ENCODE measurements around the gene CSRP3. TPM values are rescaled to one million over a fixed set of nuclear protein-coding genes. Genes with fewer than 3 reads are reported as not detected.

The CSRP3 gene
- total RNA-seq, 3 donors from 2014 or later = not detected

GRCh38 chr11:19187833-19188258, 13.9 kb downstream of the CSRP3 start:
- Histone ChIP-seq H3K4me1 (no peaks in the 10 kb centered on the region), H3K27me3 (no peaks in the 10 kb centered on the region), H3K9me3 (no peaks in the 10 kb centered on the region), H3K27ac (no peak overlapping the region), H3K36me3 (no peaks in the 10 kb centered on the region), H3K4me3 (no peak overlapping the region)
- no peak for DNase-seq (ENCODE audit: low spot score in 2 of 2)
- intact Hi-C loops (cut with DNase I; ENCODE audit: low total_unique reads) = no loop called here
- no peak for TF ChIP-seq CTCF (IDR thresholded peaks at IDR 0.05)
- no peak for TF ChIP-seq POLR2A (IDR thresholded peaks at IDR 0.05)
- no peak for TF ChIP-seq POLR2AphosphoS5 (IDR thresholded peaks at IDR 0.05)

DNA sequence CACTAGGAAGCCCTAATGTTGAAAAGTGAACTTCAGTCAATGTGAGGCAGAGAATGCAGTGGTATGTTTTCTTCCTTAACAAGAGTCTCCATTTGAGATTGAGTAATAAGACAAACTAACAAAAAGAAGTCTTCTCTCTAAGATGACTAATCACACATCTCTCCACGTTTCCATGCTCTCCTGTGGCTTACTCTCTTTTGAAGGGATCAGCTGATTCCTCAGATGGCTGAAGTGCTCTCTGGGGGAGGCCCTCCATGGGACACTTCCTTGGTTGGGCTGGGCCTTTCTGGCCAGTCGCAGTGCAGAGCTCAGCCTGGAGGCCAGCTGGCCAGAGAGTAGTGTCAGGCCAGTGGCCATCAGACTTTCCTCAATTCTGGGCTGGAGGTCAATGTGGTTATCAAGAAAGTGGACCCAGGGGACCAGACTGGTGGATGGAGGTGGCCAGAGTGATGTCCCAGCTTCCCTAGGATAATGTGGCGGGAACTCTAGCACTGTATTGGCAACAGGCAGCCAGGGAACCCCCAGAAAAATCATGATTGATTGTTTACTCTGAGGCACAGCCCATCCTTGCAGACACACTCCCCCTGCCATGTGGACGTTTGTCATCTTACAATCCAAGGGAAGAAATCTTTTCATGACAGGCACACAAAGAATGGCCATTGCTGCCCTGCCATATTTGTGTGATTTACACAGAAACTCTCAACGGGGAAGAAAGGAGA, 14.5 kb downstream of the CSRP3 start:
- H3K27ac ChIP-seq = no peak overlapping the region
- H3K9me3 ChIP-seq = no peaks in the 10 kb centered on the region
- TF ChIP-seq CTCF (IDR thresholded peaks at IDR 0.05) = no peak
- no peak for TF ChIP-seq POLR2A (IDR thresholded peaks at IDR 0.05)
- no peak for TF ChIP-seq POLR2AphosphoS5 (IDR thresholded peaks at IDR 0.05)
- intact Hi-C loops (cut with DNase I; ENCODE audit: low total_unique reads) = no loop called here
- no peaks in the 10 kb centered on the region for H3K4me1 ChIP-seq
- no peaks in the 10 kb centered on the region for H3K36me3 ChIP-seq
- no peak for DNase-seq (ENCODE audit: low spot score in 2 of 2)
- H3K4me3 ChIP-seq = no peak overlapping the region
- H3K27me3 ChIP-seq = no peaks in the 10 kb centered on the region

GRCh38 chr11:19185516-19186052, 16.2 kb downstream of the CSRP3 start:
- Histone ChIP-seq H3K4me3 (no peak overlapping the region), H3K36me3 (no peaks in the 10 kb centered on the region), H3K4me1 (no peaks in the 10 kb centered on the region), H3K27ac (no peak overlapping the region), H3K9me3 (no peaks in the 10 kb centered on the region), H3K27me3 (no peaks in the 10 kb centered on the region)
- DNase-seq (ENCODE audit: low spot score in 2 of 2) = no peak
- intact Hi-C loops (cut with DNase I; ENCODE audit: low total_unique reads) = no loop called here
- TF ChIP-seq POLR2AphosphoS5 (IDR thresholded peaks at IDR 0.05) = no peak
- no peak for TF ChIP-seq CTCF (IDR thresholded peaks at IDR 0.05)
- no peak for TF ChIP-seq POLR2A (IDR thresholded peaks at IDR 0.05)

DNA sequence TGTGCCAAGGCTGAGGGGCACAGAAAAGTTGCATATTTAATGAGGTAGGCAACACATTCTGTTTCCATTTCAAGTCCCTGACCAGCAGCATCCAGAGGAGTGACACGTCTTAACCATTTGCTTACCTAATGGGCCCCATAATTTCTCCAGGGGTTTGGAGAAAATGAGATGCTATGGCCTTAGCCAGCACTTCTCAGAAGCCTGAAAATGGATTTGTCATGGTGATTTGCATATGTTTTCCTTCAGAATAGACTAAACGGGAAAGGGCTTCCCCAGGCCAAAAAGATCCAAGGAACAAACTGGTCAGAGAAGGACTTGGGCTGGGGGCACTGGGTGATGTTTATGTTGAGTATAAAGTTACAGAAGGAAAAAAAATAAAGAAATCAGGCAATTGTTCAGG, 16.7 kb downstream of the CSRP3 start:
- intact Hi-C loops (cut with DNase I; ENCODE audit: low total_unique reads) = no loop called here
- no peaks in the 10 kb centered on the region for H3K36me3 ChIP-seq
- no peak for TF ChIP-seq CTCF (IDR thresholded peaks at IDR 0.05)
- TF ChIP-seq POLR2A (IDR thresholded peaks at IDR 0.05) = no peak
- no peaks in the 10 kb centered on the region for H3K4me1 ChIP-seq
- no peaks in the 10 kb centered on the region for H3K9me3 ChIP-seq
- no peak for DNase-seq (ENCODE audit: low spot score in 2 of 2)
- no peak overlapping the region for H3K27ac ChIP-seq
- H3K27me3 ChIP-seq = no peaks in the 10 kb centered on the region
- H3K4me3 ChIP-seq = no peak overlapping the region

DNA sequence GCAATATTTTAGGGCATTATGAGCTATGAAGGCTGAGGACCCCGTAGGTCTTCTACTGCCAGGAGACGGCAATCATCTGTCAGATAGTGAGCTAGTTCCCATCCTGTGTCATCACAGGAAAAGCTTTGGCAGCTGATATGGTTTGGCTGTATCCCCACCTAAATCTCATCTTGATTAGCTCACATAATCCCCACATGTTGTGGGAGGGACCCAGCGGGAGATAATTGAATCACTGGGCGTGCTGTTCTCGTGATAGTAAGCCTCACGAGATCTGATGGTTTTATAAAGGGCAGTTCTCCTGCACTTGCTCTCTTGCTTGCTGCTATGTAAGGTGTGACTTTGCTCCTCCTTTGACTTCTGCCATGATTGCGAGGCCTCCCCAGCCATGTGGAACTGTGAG, 18.1 kb downstream of the CSRP3 start:
- Histone ChIP-seq H3K27ac (no peak overlapping the region), H3K27me3 (no peaks in the 10 kb centered on the region), H3K4me3 (no peak overlapping the region), H3K4me1 (no peaks in the 10 kb centered on the region), H3K36me3 (no peaks in the 10 kb centered on the region), H3K9me3 (no peaks in the 10 kb centered on the region)
- TF ChIP-seq CTCF (IDR thresholded peaks at IDR 0.05) (no peak), POLR2A (IDR thresholded peaks at IDR 0.05) (no peak), POLR2AphosphoS5 (IDR thresholded peaks at IDR 0.05) (no peak)
- no peak for DNase-seq (ENCODE audit: low spot score in 2 of 2)
- intact Hi-C loops (cut with DNase I; ENCODE audit: low total_unique reads) = no loop called here
